Measurements from ENCODE around the gene GRID1. TPM values are rescaled to one million over a fixed set of nuclear protein-coding genes. Genes with fewer than 3 reads are reported as not detected.
A peak's percentile ranks its signal among the peaks of the same experiment; 100 is the strongest.

GRID1 gene
- total RNA-seq, 1 experiment from 2014 or later = 0.37 TPM

- ChIA-PET CTCF (interaction anchor here (1.0 kb wide), 1 partner anchor 24 kb away, joined by 4 read pairs; no protein-coding TSS in a partner anchor), POLR2A (no interaction called here)
- DNase-seq (ENCODE audit: low spot score) = no peak
- no peak overlapping the region for H3K4me3 Mint-ChIP-seq
- no peak for TF ChIP-seq MYBL2 (CRISPR knock-in tag; IDR thresholded peaks at IDR 0.05)
- peak; percentile 78 for TF ChIP-seq PRDM15 (CRISPR knock-in tag; IDR thresholded peaks at IDR 0.05)
- H3K27me3 Mint-ChIP-seq (ENCODE audit: low read depth) = peaks cover 4% of the 10 kb centered on the region; the same call in 1 of the 2 replicates
- no peak overlapping the region for H3K27ac Mint-ChIP-seq
- no peaks in the 10 kb centered on the region for H3K36me3 Mint-ChIP-seq
- no peaks in the 10 kb centered on the region for H3K9me3 Mint-ChIP-seq
- no peak for ATAC-seq
- peaks cover 19% of the 10 kb centered on the region for H3K4me1 Mint-ChIP-seq
These were observed 101.2 kb downstream of the GRID1 start for GRCh38 chr10:86265236-86265894.

GRCh38 chr10:86264481-86265231 lies 101.9 kb downstream of the GRID1 start:
- Mint-ChIP-seq H3K4me1 (peaks cover 20% of the 10 kb centered on the region), H3K27me3 (ENCODE audit: low read depth) (peaks cover 4% of the 10 kb centered on the region; the same call in 1 of the 2 replicates), H3K9me3 (no peaks in the 10 kb centered on the region), H3K27ac (no peak overlapping the region), H3K4me3 (no peak overlapping the region), H3K36me3 (no peaks in the 10 kb centered on the region)
- POLR2A ChIA-PET = no interaction called here
- CTCF ChIA-PET = interaction anchor here (1.0 to 4.8 kb wide), 2 partner anchors 24 to 85 kb away, joined by 4 to 37 read pairs; no protein-coding TSS in a partner anchor
- DNase-seq (ENCODE audit: low spot score) (no peak), ATAC-seq (no peak; the same call in 1 of the 2 replicates)
- TF ChIP-seq EMX1 (CRISPR knock-in tag; IDR thresholded peaks at IDR 0.05) = no peak

- ChIA-PET CTCF (interaction anchor here (4.0 to 4.8 kb wide), 2 partner anchors 25 to 85 kb away, joined by 20 to 37 read pairs; no protein-coding TSS in a partner anchor), POLR2A (no interaction called here)
- no peak for DNase-seq (ENCODE audit: low spot score)
- TF ChIP-seq FOXP4 (CRISPR knock-in tag; IDR thresholded peaks at IDR 0.05) = no peak
- TF ChIP-seq ETV6 (CRISPR knock-in tag; IDR thresholded peaks at IDR 0.05) = no peak
- TF ChIP-seq E2F4 (CRISPR knock-in tag; IDR thresholded peaks at IDR 0.05; ENCODE audit: borderline replicate concordance, low read depth) = no peak
- TF ChIP-seq STAT6 (CRISPR knock-in tag; conservative IDR thresholded peaks at IDR 0.05; ENCODE audit: low read depth) = no peak
- TF ChIP-seq HMGA2 (CRISPR knock-in tag; IDR thresholded peaks at IDR 0.05) = no peak
- no peak for TF ChIP-seq ZMAT4 (CRISPR knock-in tag; IDR thresholded peaks at IDR 0.05)
- TF ChIP-seq RELA (CRISPR knock-in tag; IDR thresholded peaks at IDR 0.05; ENCODE audit: borderline replicate concordance) = no peak
- TF ChIP-seq ZBTB43 (CRISPR knock-in tag; IDR thresholded peaks at IDR 0.05) = no peak
- TF ChIP-seq ZNF512 (CRISPR knock-in tag; IDR thresholded peaks at IDR 0.05; ENCODE audit: borderline replicate concordance) = no peak
- no peak for TF ChIP-seq OVOL2 (CRISPR knock-in tag; IDR thresholded peaks at IDR 0.05; ENCODE audit: borderline replicate concordance)
- TF ChIP-seq CBFB (CRISPR knock-in tag; IDR thresholded peaks at IDR 0.05; ENCODE audit: low read depth) = no peak
- no peak for TF ChIP-seq MYBL2 (CRISPR knock-in tag; IDR thresholded peaks at IDR 0.05)
These were observed 102.7 kb downstream of the GRID1 start for GRCh38 chr10:86263907-86264306.

More at GRCh38 chr10:86263907-86264306, 102.7 kb downstream of the GRID1 start:
- H3K4me1 Mint-ChIP-seq = peaks cover 20% of the 10 kb centered on the region
- H3K4me3 Mint-ChIP-seq = no peak overlapping the region
- ATAC-seq = no peak
- no peaks in the 10 kb centered on the region for H3K9me3 Mint-ChIP-seq
- H3K27ac Mint-ChIP-seq = no peak overlapping the region
- H3K27me3 Mint-ChIP-seq (ENCODE audit: low read depth) = peaks cover 4% of the 10 kb centered on the region; the same call in 1 of the 2 replicates
- no peaks in the 10 kb centered on the region for H3K36me3 Mint-ChIP-seq

Measured in WTC11 (cell line).